HL-60 (cell line): ENCODE results near the gene GSG1L2.

Experiments used
- DNase-seq, 2 experiments: peaks; one replicate each; pipeline ENCODE4 v3.0.0-alpha.2; 2010 to 2020; ENCODE audit warnings: low read depth in 1 of 2, low spot score in 1 of 2
- H3K27ac ChIP-seq: fragments of 250-450 bp; sonication (Bioruptor Pico); replicated peaks from 2 replicates; pipeline ENCODE4 v1.5.1; 2020; ENCODE audit warnings: mild to moderate bottlenecking, moderate library complexity
- H3K27me3 ChIP-seq: fragments of 250-450 bp; sonication (Bioruptor Pico); 2 replicates; pipeline ENCODE4 v1.5.1; 2021; ENCODE audit warnings: mild to moderate bottlenecking, moderate library complexity; ENCODE audit not compliant: insufficient read depth, poor library complexity, severe bottlenecking
- H3K4me3 ChIP-seq: replicated peaks from 2 replicates; pipeline ENCODE4 v1.5.1; 2011; ENCODE audit warnings: mild to moderate bottlenecking, control low read depth, low read length; ENCODE audit not compliant: insufficient read depth
- GABPA ChIP-seq: IDR thresholded peaks from 2 replicates; pipeline ENCODE4 v1.6.1; 2012; ENCODE audit warnings: low read depth
- POLR2AphosphoS5 ChIP-seq: IDR thresholded peaks from 2 replicates; pipeline ENCODE4 v1.6.1; 2012; ENCODE audit warnings: low read depth
- SPI1 ChIP-seq: IDR thresholded peaks from 2 replicates; pipeline ENCODE4 v1.6.1; 2012; ENCODE audit warnings: low read depth, mild to moderate bottlenecking, borderline replicate concordance
- TF ChIP-seq, protein P1 (sequence below): IDR thresholded peaks from one replicate; pipeline ENCODE4 v1.5.1; 2011; ENCODE audit warnings: low read length, control low read depth, inconsistent platforms; ENCODE audit not compliant: insufficient read depth
- TF ChIP-seq, protein P2 (sequence below): IDR thresholded peaks from 2 replicates; pipeline ENCODE4 v1.6.1; 2012; ENCODE audit warnings: low read depth; ENCODE audit not compliant: insufficient replicate concordance

The GSG1L2 gene

DNA sequence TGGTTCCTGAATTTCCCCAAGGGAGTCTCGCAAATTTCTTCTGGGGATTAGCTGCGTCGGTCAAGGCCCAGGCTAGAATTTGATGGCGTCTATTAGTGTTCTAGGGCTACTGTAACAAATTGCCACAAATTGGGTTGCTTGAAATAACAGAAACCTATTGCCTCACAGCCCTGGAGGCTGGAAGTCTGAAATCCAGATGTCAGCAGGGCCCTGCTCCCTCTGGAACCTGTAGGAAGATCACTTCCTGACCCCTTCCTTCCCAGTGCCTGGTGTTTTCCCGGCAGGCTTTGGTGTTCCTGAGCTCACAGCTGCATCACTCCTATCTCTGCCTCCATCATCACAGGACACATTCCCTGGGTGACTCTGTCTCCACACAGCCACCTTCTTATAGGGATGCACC is 54.9 kb downstream of the GSG1L2 start:
- no peak for TF ChIP-seq POLR2AphosphoS5
- TF ChIP-seq, protein P1, sequence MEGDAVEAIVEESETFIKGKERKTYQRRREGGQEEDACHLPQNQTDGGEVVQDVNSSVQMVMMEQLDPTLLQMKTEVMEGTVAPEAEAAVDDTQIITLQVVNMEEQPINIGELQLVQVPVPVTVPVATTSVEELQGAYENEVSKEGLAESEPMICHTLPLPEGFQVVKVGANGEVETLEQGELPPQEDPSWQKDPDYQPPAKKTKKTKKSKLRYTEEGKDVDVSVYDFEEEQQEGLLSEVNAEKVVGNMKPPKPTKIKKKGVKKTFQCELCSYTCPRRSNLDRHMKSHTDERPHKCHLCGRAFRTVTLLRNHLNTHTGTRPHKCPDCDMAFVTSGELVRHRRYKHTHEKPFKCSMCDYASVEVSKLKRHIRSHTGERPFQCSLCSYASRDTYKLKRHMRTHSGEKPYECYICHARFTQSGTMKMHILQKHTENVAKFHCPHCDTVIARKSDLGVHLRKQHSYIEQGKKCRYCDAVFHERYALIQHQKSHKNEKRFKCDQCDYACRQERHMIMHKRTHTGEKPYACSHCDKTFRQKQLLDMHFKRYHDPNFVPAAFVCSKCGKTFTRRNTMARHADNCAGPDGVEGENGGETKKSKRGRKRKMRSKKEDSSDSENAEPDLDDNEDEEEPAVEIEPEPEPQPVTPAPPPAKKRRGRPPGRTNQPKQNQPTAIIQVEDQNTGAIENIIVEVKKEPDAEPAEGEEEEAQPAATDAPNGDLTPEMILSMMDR: no peak
- TF ChIP-seq SPI1: no peak
- Histone ChIP-seq H3K27me3 (no peaks in the 10 kb centered on the region), H3K4me3 (no peak overlapping the region), H3K27ac (no peak overlapping the region)
- no peak for DNase-seq

DNA sequence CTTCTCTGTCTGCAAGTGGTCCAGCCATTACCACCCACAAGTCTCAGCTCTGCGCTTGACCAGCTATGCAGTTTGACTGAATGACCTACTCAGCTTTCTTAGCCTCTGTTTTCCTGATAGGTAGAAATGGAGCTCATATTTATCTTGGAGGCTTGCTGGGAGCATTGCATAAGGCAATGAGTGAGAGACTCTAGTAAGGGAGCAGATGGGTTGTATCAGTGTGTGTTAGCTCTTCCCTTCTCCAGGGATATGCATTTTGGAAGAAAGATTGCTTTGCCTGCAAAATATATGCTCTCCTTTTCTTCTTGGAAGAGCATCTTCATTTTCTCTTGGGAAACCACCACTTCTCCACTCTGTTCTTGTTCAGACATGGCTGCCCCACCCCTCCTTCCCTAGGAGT is 56.6 kb downstream of the GSG1L2 start:
- Histone ChIP-seq H3K4me3 (no peak overlapping the region), H3K27ac (no peak overlapping the region)
- no peak for DNase-seq

DNA sequence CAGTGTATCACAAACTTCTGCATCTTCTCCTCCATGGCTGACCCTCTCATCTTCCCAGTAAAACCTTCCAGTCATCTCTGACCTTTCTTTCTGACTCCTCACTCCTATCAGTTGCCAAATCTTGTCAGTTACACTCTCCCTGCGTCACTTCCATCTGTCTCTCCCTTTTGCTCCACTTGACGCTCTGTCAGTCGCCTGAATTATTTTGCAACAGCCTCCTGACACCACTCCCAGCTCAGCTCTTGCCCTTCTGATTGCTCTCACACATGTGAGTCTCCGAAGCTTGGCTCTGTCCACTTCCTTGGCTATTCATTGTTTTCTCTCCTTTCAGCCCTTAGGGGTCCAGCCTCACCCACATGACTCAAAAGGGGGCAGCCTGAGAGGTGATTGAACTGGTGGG is 58.2 kb downstream of the GSG1L2 start:
- H3K27me3 ChIP-seq: no peaks in the 10 kb centered on the region
- no peak overlapping the region for H3K4me3 ChIP-seq
- H3K27ac ChIP-seq: no peak overlapping the region
- TF ChIP-seq, protein P2, sequence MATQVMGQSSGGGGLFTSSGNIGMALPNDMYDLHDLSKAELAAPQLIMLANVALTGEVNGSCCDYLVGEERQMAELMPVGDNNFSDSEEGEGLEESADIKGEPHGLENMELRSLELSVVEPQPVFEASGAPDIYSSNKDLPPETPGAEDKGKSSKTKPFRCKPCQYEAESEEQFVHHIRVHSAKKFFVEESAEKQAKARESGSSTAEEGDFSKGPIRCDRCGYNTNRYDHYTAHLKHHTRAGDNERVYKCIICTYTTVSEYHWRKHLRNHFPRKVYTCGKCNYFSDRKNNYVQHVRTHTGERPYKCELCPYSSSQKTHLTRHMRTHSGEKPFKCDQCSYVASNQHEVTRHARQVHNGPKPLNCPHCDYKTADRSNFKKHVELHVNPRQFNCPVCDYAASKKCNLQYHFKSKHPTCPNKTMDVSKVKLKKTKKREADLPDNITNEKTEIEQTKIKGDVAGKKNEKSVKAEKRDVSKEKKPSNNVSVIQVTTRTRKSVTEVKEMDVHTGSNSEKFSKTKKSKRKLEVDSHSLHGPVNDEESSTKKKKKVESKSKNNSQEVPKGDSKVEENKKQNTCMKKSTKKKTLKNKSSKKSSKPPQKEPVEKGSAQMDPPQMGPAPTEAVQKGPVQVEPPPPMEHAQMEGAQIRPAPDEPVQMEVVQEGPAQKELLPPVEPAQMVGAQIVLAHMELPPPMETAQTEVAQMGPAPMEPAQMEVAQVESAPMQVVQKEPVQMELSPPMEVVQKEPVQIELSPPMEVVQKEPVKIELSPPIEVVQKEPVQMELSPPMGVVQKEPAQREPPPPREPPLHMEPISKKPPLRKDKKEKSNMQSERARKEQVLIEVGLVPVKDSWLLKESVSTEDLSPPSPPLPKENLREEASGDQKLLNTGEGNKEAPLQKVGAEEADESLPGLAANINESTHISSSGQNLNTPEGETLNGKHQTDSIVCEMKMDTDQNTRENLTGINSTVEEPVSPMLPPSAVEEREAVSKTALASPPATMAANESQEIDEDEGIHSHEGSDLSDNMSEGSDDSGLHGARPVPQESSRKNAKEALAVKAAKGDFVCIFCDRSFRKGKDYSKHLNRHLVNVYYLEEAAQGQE: no peak
- TF ChIP-seq POLR2AphosphoS5 (no peak), SPI1 (no peak), GABPA (no peak)
- TF ChIP-seq, protein P1: no peak
- no peak for DNase-seq

More for the DNA sequence above, 56.6 kb downstream of the GSG1L2 start:
- TF ChIP-seq, protein P1: no peak
- TF ChIP-seq SPI1: no peak
- TF ChIP-seq GABPA: no peak
- TF ChIP-seq POLR2AphosphoS5: no peak
- TF ChIP-seq, protein P2: no peak
- no peaks in the 10 kb centered on the region for H3K27me3 ChIP-seq

DNA sequence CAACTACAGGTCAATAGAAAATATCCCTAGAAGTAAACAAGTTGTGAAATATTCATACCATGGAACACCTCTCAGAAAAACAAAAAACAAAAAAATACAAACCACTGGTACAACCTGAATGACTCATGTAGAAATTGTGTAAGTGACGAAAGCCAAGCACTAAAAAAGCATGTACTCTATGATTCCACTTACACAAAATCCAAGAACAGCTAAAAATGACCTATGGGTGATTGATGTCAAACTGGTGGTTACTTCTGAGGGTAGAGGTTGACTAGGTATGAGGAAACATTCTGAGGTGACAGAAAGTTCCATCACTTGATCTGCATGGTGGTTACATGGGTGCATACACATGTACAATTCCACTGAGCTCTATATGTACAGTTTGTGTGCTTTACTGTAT is 61.6 kb downstream of the GSG1L2 start:
- Histone ChIP-seq H3K27me3 (no peaks in the 10 kb centered on the region), H3K27ac (no peak overlapping the region), H3K4me3 (no peak overlapping the region)
- TF ChIP-seq, protein P1: no peak
- TF ChIP-seq POLR2AphosphoS5 (no peak), SPI1 (no peak), GABPA (no peak)
- TF ChIP-seq, protein P2: no peak
- no peak for DNase-seq
